Left lobe of liver (tissue), 2 donors: ENCODE data around the gene DST. TPM values are rescaled to one million over a fixed set of nuclear protein-coding genes. Genes with fewer than 3 reads are reported as not detected.
"Not testable (repeated sequence)": the region's sequence is repeated elsewhere in the genome, so short reads cannot be mapped to it uniquely, and the experiment has no call there.

Experiments
- ATAC-seq: fragments of 200-7000 bp; cut with Tn5 transposase; one replicate; pipeline ENCODE4 v1.9.1; 2020; ENCODE audit warnings: mild to moderate bottlenecking, moderate library complexity
- DNase-seq: peaks from one replicate; pipeline ENCODE4 v3.0.0-alpha.2; 2020; ENCODE audit warnings: low spot score
- total RNA-seq: library from RNA; stranded (reverse); gene quantifications from one replicate; pipeline ENCODE4 v1.2.1, GENCODE V29; 2021
- donor health status: DM: no; HTN: no; CAD: no; lungs with moderate emphysema.
- donor health status: DM: no; HTN: yes; CAD: no.

The DST gene
- total RNA-seq, 1 donor from 2014 or later, result 86.5 TPM

GRCh38 chr6:56574292-56574691, 68.4 kb downstream of the DST start:
- no peak for ATAC-seq
- DNase-seq, result no peak

GRCh38 chr6:56573624-56574023, 69.1 kb downstream of the DST start:
- ATAC-seq (peak; percentile 71), DNase-seq (no peak)

GRCh38 chr6:56572788-56573471, 69.8 kb downstream of the DST start:
- ATAC-seq, result no peak
- DNase-seq, result no peak

GRCh38 chr6:56571605-56572004, 71.1 kb downstream of the DST start:
- no peak for DNase-seq
- no peak for ATAC-seq

GRCh38 chr6:56570413-56571359, 72.0 kb downstream of the DST start:
- peak; percentile 92 for ATAC-seq
- no peak for DNase-seq

- DNase-seq (no peak), ATAC-seq (no peak)
Observed at GRCh38 chr6:56567501-56567900, 75.2 kb downstream of the DST start.

GRCh38 chr6:56562730-56563129, 80.0 kb downstream of the DST start:
- not testable (repeated sequence) for ATAC-seq

GRCh38 chr6:56556751-56557540, 85.7 kb downstream of the DST start:
- ATAC-seq (peak; percentile 62), DNase-seq (no peak)

More at GRCh38 chr6:56562730-56563129, 80.0 kb downstream of the DST start:
- DNase-seq, result not testable (repeated sequence)

- no peak for DNase-seq
- peak; percentile 29 for ATAC-seq
Observed at GRCh38 chr6:56555438-56555872, 87.2 kb downstream of the DST start.

- ATAC-seq, result peak; percentile 12
- DNase-seq, result no peak
Observed at GRCh38 chr6:56552187-56553130, 90.2 kb downstream of the DST start.

GRCh38 chr6:56551409-56552120, 91.1 kb downstream of the DST start:
- peak; percentile 35 for ATAC-seq
- no peak for DNase-seq

- DNase-seq, result no peak
- ATAC-seq, result peak; percentile 62
Observed at GRCh38 chr6:56550301-56550700, 92.4 kb downstream of the DST start.

- ATAC-seq, result peak; percentile 54
- no peak for DNase-seq
Observed at GRCh38 chr6:56549014-56549413, 93.7 kb downstream of the DST start.

- no peak for ATAC-seq
Observed at GRCh38 chr6:56547687-56548086, 95.0 kb downstream of the DST start.

GRCh38 chr6:56542364-56543331, 100.0 kb downstream of the DST start:
- peak; percentile 90 for ATAC-seq

More at GRCh38 chr6:56547687-56548086, 95.0 kb downstream of the DST start:
- DNase-seq, result no peak

GRCh38 chr6:56541741-56542360, 100.8 kb downstream of the DST start:
- ATAC-seq, result no peak
- DNase-seq, result no peak

More at GRCh38 chr6:56542364-56543331, 100.0 kb downstream of the DST start:
- peak; percentile 91 for DNase-seq

- peak; percentile 47 for ATAC-seq
- DNase-seq, result no peak
Observed at GRCh38 chr6:56541030-56541600, 101.6 kb downstream of the DST start.
